Measurements from ENCODE around the gene GNPNAT1. TPM values are rescaled to one million over a fixed set of nuclear protein-coding genes. Genes with fewer than 3 reads are reported as not detected.
"Not testable (repeated sequence)": the region's sequence is repeated elsewhere in the genome, so short reads cannot be mapped to it uniquely, and the experiment has no call there.

The GNPNAT1 gene
- total RNA-seq, 4 donors from 2014 or later = 14.0 to 45.6 (median 14.9) TPM

- DNase-seq (ENCODE audit: low spot score) = peak; percentile 91
- ATAC-seq (ENCODE audit: low FRiP score) = peak; percentile 100
- TF ChIP-seq CTCF (IDR thresholded peaks at IDR 0.05) = no peak
Observed at GRCh38 chr14:52729925-52730708, 61.3 kb downstream of the GNPNAT1 start, which contains the start of gene STYX. TSS of gene STYX (plus strand) at chr14:52730166. CDS start at chr14:52730475, 309 bp downstream.

GRCh38 chr14:52729585-52729924, 61.9 kb downstream of the GNPNAT1 start:
- DNase-seq (ENCODE audit: low spot score) (no peak), ATAC-seq (ENCODE audit: low FRiP score) (no peak)
- TF ChIP-seq CTCF (IDR thresholded peaks at IDR 0.05) = no peak

GRCh38 chr14:52729035-52729434, 62.4 kb downstream of the GNPNAT1 start:
- ATAC-seq (ENCODE audit: low FRiP score); DNase-seq (ENCODE audit: low spot score): not testable (repeated sequence)

- not testable (repeated sequence) for DNase-seq (ENCODE audit: low spot score); ATAC-seq (ENCODE audit: low FRiP score)
Observed at GRCh38 chr14:52727509-52727908, 63.9 kb downstream of the GNPNAT1 start.

Small RNA genes lying within 50 kb of the gene (small RNA-seq; reads per million reads assigned to genes)
- gene AL139317.2 = not detected

Other genes with a start within 250 kb of the GNPNAT1 start
- gene TXNDC16, start 239.1 kb downstream of the GNPNAT1 start, total RNA-seq = 1 to 10 TPM; 5.2 to 9.5 (median 6.7) TPM
- gene GPR137C, start 238.8 kb downstream of the GNPNAT1 start, total RNA-seq = 1 to 10 TPM in 1 of 4 donors, under 1 TPM in 3; 0.25 to 1.1 (median 0.71) TPM
- gene ERO1A, start 96.0 kb downstream of the GNPNAT1 start, total RNA-seq = 10 to 100 TPM; 24.8 to 49.8 (median 32.5) TPM
- 100 to 1,000 TPM in 1 of 4 donors, 10 to 100 TPM in 3; 67.7 to 112 (median 77.2) TPM for gene PSMC6, start 84.4 kb downstream of the GNPNAT1 start, total RNA-seq
- gene STYX, start 61.4 kb downstream of the GNPNAT1 start, total RNA-seq = 10 to 100 TPM; 12.5 to 18.6 (median 13.4) TPM
- gene FERMT2, start 159.4 kb upstream of the GNPNAT1 start, total RNA-seq = 100 to 1,000 TPM; 158 to 209 (median 164) TPM